Epithelial cell of proximal tubule (primary cell): ENCODE measurements around the gene ANKRD44. TPM values are rescaled to one million over a fixed set of nuclear protein-coding genes. Genes with fewer than 3 reads are reported as not detected.

ENCODE experiments used
- DNase-seq: peaks from one replicate; pipeline ENCODE4 v3.0.0-alpha.2; 2011; ENCODE audit warnings: low read depth
- H3K4me3 ChIP-seq: 2 replicates; pipeline ENCODE4 v1.5.1; 2011; ENCODE audit warnings: low read depth, mild to moderate bottlenecking, low read length
- total RNA-seq: library from RNA; depleted of rRNA; stranded (reverse); fragments of >200 nt; gene quantifications from 2 replicates; pipeline ENCODE4 v1.2.3, GENCODE V29; 2015
- TF ChIP-seq, protein P1 (sequence below): conservative IDR thresholded peaks from 2 replicates; pipeline ENCODE4 v1.5.1; 2012; ENCODE audit warnings: low read depth, mild to moderate bottlenecking, low read length

Gene ANKRD44
- total RNA-seq, 1 donor from 2014 or later: 1.7 TPM

DNA sequence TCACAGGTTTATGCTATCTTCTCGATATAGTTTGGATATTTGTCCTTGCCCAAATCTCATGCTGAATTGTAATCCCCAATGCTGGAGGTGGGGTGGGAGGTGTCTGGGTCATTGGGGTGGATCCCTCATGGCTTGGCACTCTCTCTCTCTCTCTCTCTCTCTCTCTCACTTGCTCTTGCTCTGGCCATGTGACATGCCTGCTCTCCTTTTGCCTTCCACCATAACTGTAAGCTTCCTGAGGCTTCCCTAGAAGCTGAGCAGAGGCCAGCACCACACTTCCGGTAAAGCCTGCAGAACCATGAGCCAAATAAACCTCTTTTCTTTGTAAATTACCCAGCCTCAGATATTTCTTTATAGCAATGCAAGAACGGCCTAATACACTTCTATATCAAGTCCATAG lies 342.8 kb downstream of the ANKRD44 start:
- no peak for DNase-seq
- no peak overlapping the region for H3K4me3 ChIP-seq
- TF ChIP-seq, protein P1, sequence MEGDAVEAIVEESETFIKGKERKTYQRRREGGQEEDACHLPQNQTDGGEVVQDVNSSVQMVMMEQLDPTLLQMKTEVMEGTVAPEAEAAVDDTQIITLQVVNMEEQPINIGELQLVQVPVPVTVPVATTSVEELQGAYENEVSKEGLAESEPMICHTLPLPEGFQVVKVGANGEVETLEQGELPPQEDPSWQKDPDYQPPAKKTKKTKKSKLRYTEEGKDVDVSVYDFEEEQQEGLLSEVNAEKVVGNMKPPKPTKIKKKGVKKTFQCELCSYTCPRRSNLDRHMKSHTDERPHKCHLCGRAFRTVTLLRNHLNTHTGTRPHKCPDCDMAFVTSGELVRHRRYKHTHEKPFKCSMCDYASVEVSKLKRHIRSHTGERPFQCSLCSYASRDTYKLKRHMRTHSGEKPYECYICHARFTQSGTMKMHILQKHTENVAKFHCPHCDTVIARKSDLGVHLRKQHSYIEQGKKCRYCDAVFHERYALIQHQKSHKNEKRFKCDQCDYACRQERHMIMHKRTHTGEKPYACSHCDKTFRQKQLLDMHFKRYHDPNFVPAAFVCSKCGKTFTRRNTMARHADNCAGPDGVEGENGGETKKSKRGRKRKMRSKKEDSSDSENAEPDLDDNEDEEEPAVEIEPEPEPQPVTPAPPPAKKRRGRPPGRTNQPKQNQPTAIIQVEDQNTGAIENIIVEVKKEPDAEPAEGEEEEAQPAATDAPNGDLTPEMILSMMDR: no peak

DNA sequence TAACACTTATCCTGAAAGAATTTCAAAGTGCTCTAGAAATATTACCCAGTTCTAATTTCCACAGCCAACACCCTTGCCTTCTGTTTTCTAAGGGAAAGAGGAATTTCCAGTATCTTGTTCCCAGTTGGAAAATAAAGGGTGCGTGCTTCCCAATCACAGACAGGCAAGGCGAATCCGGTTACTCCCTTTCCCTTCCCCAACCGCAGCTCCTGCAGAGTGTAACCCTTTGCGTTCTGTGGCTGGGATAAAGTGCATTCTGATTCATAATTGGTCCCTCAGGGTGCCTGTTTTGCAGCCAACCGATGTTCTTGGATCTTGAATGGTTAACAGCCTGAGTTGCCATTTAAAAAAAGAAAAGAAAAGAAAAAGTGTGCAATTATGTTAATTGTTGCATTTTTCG lies 343.5 kb downstream of the ANKRD44 start:
- DNase-seq: no peak
- TF ChIP-seq, protein P1: no peak
- H3K4me3 ChIP-seq: peak overlapping the region; percentile 45

DNA sequence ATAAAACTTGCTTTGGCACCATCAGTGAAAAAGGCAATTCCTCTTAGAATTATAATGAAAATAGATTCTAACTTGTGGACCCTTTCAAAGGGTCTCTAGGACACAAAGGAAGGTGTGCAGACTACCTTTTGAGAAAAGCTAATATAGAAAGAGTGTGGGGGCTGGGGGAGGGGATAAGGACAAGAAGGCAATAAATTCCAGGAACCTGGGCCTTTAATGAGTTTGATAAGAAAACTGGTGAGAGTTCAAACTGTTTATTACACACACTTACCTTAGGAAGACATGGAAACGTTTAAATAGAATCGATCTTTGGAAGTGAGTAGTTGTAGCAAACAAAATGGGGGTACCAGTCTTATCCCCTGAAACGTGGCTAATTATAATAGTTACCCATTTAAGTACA lies 344.5 kb downstream of the ANKRD44 start:
- DNase-seq: no peak
- no peak overlapping the region for H3K4me3 ChIP-seq
- TF ChIP-seq, protein P1: no peak

DNA sequence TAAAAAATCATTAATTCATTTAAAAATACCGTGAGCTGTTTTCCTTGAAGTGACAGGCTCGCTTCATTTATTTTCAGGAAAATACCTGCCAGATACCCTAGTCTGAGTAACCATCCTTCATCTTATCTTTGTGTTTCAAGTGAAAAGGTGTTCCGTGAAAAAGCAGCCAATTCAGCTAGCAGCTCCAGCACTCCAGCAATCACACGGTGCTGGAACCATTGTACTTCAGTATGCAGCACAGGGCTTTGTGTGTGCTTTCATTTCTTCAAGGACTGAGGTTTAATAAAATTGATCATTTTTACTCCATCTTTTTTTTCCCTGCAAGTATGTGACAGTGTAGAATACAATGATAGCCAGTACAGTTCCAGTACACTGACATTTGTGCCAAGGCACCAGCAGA lies 344.9 kb downstream of the ANKRD44 start:
- no peak overlapping the region for H3K4me3 ChIP-seq
- DNase-seq: no peak

DNA sequence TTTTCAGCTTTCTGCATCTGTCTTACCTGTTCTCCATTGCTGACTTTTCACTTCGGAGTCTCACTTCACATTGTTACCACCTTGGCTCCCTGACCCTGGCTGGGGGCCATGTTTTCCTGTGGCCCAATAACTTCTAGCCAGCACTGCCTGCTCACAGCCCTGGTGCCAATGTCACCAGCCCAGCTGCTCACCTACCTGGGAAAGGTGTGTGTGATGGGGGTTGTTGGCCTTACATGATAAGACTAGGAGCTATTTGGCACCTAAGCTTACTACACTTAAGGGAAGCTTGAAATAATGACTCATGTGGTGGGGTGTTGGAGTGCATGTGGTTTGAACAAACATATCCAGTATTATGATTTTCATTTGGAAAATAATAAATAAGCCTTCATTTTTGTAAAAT lies 346.6 kb downstream of the ANKRD44 start:
- no peak for DNase-seq
- TF ChIP-seq, protein P1: no peak
- no peak overlapping the region for H3K4me3 ChIP-seq

More for the DNA sequence above, 344.9 kb downstream of the ANKRD44 start:
- TF ChIP-seq, protein P1: no peak

DNA sequence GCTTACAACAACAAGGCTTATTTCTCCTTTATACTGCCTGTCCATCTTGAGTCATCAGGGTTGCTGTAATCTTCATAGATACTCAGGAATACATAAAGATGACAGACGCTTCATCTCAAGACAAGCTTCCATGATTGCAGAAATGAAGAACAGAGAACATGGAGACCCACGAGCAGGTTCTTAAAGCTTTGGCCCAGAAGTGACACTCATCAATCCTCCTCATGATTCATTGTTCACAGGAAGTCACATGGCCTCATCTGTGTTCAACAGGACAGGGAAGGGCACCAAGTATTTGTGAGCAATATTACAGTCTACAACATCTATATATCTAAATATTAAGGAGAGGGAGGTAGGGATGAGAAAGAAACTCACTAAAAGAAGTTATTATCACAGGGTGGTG lies 347.5 kb downstream of the ANKRD44 start:
- H3K4me3 ChIP-seq: no peak overlapping the region
- TF ChIP-seq, protein P1: no peak
- no peak for DNase-seq

DNA sequence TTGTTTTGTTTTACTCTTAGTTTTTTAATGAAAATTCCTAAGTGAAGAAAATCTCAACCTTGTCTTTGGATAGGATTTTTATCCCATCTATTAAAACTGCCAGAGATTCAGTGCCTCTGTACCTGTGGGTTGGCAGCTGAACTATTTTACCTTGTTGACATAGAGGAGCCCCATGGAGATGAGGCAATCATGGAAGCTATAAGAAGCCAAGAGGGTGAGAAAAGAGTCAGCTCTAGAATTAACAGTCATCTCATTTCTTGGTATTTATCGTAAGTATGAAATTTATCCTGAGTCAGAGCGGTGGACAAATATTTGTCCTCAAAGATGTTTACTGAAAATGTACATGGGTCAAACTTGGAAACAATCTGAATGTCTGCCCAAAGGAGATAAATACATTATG lies 348.3 kb downstream of the ANKRD44 start:
- H3K4me3 ChIP-seq: no peak overlapping the region
- no peak for DNase-seq
- TF ChIP-seq, protein P1: no peak
